ENCODE results near the gene CCM2L.
"Not testable (repeated sequence)": the region's sequence is repeated elsewhere in the genome, so short reads cannot be mapped to it uniquely, and the experiment has no call there.

Gene CCM2L

DNA sequence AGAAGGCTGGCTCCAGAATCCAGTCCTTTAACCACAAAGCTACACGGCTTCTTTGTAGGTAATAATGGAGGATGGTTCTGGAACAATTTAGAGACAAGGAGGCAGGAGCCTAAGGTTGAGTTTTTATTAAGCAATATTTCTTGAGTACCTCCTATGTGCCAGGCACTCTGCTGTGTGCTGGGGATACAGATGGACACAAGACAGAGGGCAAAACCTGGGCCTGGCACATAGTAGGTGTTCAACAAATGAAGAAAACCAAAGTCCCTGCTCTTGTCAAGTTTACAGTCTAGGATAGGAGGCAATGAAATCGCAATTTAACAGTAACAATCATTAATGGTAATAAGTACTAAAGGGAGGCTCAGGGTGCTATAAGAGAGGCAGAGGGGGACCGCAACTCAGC lies 17.4 kb downstream of the CCM2L start:
- in situ Hi-C loops (cut with HindIII; ENCODE audit: low sequenced_read_pairs): loop anchor here (10.0 kb wide), 1 partner anchor 57 kb away; no protein-coding TSS in a partner anchor

DNA sequence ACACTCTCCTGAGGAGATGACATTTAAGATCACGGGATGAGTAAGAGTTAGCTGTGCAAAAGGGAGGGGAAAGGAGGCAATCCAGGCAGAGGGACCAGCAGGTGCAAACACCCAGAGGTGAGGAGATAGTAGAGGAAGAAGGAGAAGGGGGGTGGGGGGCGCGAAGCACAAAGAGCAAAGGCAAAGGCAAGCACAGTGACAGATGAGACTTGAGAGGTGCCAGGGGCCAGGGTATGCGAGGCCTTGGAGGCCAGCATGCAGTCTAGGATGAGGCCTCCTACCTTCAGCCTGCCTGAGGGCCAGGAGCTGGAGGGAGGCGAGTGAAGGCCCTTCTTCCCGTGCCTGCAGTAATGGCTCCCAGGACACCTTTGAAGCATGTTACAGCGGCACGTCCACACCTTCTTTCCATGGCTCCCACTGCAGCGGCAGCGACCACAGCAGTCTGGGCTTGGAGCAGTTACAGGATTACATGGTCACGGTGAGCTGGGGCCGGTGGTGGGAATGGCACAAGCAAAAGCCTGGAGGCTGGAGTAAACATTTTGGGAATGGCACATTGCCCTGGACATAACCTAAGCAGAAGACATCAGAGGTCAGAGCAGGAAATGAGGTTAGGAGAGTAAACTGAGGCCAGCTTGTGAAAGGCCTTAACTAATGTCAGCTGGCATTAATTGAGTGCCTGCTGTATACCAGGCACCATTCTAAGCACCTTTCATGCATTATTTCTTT lies 18.6 kb downstream of the CCM2L start:
- in situ Hi-C loops (cut with HindIII; ENCODE audit: low sequenced_read_pairs): loop anchor here (10.0 kb wide), 1 partner anchor 56 kb away; no protein-coding TSS in a partner anchor

- in situ Hi-C loops (cut with HindIII; ENCODE audit: low sequenced_read_pairs): loop anchor here (10.0 kb wide), 1 partner anchor 55 kb away; no protein-coding TSS in a partner anchor
Measured at GRCh38 chr20:32029561-32029960, 19.3 kb downstream of the CCM2L start.

DNA sequence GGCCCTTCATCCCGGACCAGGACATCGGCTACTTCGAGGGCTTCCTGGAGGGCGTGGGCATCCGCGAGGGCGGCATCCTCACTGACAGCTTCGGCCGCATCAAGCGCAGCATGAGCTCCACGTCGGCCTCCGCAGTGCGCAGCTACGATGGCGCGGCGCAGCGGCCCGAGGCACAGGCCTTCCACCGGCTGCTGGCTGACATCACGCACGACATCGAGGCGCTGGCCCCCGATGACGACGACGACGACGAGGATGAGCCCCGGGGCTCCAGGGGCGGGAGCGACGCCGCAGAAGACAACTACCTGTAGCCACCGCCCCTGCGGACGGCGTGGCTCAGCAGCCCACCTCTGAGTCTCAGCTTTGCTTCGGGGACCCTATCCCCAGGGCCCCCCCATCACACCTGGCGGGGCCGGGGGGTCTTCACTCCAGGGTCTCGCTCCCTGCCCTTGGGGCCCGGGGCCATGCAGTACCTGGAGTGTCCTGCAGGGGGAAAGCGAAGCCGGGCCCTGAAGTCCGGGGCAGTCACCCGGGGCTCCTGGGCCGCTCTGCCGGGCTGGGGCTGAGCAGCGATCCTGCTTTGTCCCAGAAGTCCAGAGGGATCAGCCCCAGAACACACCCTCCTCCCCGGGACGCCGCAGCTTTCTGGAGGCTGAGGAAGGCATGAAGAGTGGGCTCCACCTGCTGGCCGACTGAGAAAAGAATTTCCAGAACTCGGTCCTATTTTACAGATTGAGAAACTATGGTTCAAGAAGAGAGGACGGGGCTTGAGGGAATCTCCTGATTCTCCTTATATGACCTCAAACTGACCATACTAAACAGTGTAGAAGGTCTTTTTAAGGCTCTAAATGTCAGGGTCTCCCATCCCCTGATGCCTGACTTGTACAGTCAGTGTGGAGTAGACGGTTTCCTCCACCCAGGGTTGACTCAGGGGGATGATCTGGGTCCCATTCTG lies 21.0 kb downstream of the CCM2L start:
- in situ Hi-C loops (cut with HindIII; ENCODE audit: low sequenced_read_pairs): no loop called here

GRCh38 chr20:32033316-32033715 lies 23.1 kb downstream of the CCM2L start:
- in situ Hi-C loops (cut with HindIII; ENCODE audit: low sequenced_read_pairs): no loop called here

- in situ Hi-C loops (cut with HindIII; ENCODE audit: low sequenced_read_pairs): not testable (repeated sequence)
Measured at GRCh38 chr20:32033721-32034120, 23.5 kb downstream of the CCM2L start.

GRCh38 chr20:32034581-32035425 lies 24.6 kb downstream of the CCM2L start:
- in situ Hi-C loops (cut with HindIII; ENCODE audit: low sequenced_read_pairs): no loop called here

DNA sequence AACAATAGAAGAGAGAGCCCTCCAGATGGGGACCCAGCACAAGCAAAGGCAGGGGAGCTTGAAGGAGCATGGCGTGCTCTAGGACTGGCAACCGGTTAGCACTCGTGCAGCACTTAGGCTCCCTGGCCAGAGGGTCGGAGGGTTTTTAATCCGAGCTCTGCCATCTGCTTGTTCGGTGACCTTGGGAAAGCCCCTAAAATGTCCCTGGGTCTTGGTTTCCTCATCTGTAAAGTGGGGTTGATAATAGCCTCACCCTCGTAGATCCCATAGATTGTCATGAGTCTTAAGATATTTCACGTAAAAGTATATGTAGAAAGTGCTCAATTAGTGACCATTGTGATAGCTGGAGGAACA lies 25.2 kb downstream of the CCM2L start:
- in situ Hi-C loops (cut with HindIII; ENCODE audit: low sequenced_read_pairs): no loop called here

- in situ Hi-C loops (cut with HindIII; ENCODE audit: low sequenced_read_pairs): no loop called here
Measured at GRCh38 chr20:32036252-32036651, 26.0 kb downstream of the CCM2L start.

DNA sequence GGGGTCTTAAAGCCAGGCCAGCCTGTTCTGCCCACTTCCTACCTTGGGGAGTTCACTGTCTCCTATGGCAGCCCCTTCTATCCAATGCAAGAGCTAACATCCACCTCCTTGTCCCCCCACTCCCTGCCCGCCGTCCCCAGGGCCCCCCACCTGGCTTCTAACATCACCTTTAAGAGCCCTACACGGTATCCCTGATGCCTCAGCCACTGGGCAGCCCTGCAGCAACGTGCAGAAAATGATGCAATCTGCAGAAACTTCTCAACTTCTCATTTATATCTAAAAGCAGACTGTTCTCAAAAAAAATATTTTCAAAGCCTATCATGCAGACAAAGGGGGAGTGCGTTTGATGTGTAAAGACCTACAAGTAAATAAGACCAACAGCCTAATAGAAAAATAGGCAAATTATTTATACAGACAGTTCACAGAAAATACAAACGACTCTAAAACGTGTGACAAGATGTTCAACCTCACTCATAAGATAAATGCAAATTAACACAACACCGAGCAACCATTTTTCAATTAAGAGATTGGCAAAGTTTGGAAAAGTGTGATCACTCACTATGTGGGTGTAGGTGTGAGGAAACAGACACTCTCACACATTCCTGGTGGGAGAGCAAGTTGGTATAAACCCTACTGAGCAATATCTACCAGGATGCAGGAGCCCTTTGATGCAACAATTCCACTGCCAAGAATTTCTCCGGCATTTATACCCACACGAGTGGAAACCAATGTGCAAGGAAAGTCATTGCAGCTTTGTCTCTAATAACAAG lies 26.7 kb downstream of the CCM2L start:
- in situ Hi-C loops (cut with HindIII; ENCODE audit: low sequenced_read_pairs): no loop called here

DNA sequence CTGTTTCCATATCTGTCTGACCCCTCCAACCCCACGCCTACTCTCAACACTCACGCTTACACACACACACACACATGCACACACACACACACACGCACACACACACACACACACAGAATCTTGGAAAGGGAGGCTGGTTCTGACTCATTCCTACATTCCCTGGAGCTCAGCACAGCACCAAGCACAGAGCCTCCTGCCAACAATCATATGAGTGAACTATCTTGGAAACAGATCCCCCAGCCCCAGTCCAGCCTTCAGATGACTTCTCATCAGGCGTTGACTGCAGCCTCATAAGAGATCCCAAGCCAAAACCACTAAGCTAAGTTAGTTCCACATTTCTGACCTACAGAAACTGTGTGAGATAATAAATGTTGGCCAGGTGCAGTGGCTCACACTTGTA lies 27.7 kb downstream of the CCM2L start:
- in situ Hi-C loops (cut with HindIII; ENCODE audit: low sequenced_read_pairs): no loop called here

GRCh38 chr20:32040142-32040953 lies 30.1 kb downstream of the CCM2L start:
- in situ Hi-C loops (cut with HindIII; ENCODE audit: low sequenced_read_pairs): loop anchor here (5.0 to 10.0 kb wide), 3 partner anchors 47 to 196 kb away; partner anchors contain the start of gene FOXS1

DNA sequence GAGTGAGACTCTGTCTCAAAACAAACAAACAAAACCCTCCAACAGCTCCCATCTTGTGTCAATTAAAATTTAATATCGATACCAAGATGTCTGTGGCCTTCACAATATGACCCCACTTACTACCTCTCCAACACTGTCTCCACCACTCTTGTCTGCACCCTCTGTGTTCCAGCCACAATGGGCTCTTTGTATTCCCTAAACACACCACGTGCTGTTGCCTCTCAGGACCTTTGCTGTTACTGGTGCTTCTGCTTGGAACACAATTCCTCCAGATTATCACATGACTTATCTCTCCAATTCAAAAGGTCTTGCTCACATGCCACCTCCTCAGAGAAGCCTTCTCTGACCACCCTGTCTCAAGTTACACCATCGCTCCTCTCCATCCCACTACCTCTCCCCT lies 35.8 kb downstream of the CCM2L start:
- in situ Hi-C loops (cut with HindIII; ENCODE audit: low sequenced_read_pairs): loop anchor here (10.0 kb wide), 1 partner anchor 201 kb away; the partner anchor contains the start of gene FOXS1

DNA sequence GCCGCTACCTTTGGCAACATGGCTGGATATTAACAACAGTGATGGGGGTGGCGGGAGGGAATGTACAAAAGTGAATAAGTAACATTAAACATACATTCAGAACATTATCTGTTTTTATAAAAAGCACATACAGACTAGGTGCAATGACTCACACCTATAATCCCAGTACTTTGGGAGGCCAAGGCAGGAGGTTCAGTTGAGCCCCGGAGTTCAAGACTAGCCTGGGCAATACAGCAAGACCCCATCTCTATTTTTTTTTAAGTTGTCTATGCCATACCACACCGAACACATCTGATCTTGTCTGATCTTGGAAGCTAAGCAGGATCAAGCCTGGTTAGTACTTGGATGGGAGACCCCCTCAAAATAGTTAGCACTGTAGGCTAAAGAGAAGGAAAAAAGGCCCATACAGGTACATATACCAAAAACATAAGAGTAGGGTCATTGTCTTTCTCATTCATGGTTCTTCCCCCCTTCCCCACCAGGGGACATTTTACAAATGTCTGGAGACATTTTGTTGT lies 40.1 kb downstream of the CCM2L start:
- in situ Hi-C loops (cut with HindIII; ENCODE audit: low sequenced_read_pairs): no loop called here

- in situ Hi-C loops (cut with HindIII; ENCODE audit: low sequenced_read_pairs): no loop called here
Measured at GRCh38 chr20:32050851-32051556, 40.8 kb downstream of the CCM2L start.

- in situ Hi-C loops (cut with HindIII; ENCODE audit: low sequenced_read_pairs): no loop called here
Measured at GRCh38 chr20:32051720-32052089, 41.5 kb downstream of the CCM2L start.

DNA sequence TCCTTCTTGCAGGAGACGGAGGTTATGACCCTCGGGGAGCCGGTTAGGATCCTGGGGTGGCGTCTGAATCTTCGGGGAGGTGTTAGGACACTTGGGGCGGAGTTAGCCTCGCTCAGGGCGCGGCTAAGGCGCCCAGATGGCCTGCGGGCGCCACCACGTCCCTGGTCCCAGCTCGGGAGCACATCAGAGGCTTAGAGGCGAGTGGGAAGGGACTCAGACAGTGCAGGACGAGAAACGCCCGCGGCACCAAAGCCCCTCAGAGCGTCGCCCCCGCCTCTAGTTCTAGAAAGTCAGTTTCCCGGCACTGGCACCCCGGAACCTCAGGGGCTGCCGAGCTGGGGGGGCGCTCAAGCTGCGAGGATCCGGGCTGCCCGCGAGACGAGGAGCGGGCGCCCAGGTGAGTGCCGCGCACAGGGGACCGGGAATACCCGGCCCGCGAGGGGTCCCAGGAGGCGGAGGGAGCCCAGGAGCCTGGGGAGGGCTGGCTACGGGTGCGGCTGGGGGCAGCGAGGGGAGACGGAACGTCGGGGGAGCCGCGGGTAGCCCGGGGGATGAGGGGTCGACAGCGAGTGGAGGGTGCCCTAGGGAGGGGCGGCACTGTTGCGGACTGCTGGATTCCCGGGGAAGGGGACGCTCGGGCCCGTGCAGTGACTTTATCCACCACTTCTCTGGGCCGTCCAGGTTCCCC lies 42.0 kb downstream of the CCM2L start, which contains the start of gene HCK:
HCK (plus strand) TSS at position 153 of the 688 bp plus-strand sequence.
- in situ Hi-C loops (cut with HindIII; ENCODE audit: low sequenced_read_pairs): no loop called here

All from endothelial cell of hepatic sinusoid (primary cell).